Nephron (organoid): ENCODE data around the gene AGAP1.
A peak's percentile ranks its signal among the peaks of the same experiment; 100 is the strongest.

ENCODE experiments used
- H3K27ac Mint-ChIP-seq, 3 experiments: 2 replicates each; pipeline ENCODE4 v1.8.0; 2020; ENCODE audit warnings: mixed read lengths in 3 of 3, mild to moderate bottlenecking in 2 of 3, moderate library complexity in 1 of 3
- H3K27me3 Mint-ChIP-seq: 2 replicates; pipeline ENCODE4 v1.8.0; 2021; ENCODE audit warnings: low read depth, mild to moderate bottlenecking, moderate library complexity, mixed read lengths
- H3K36me3 Mint-ChIP-seq: 2 replicates; pipeline ENCODE4 v1.8.0; 2020; ENCODE audit warnings: low read depth, mixed read lengths
- H3K4me1 Mint-ChIP-seq: 2 replicates; pipeline ENCODE4 v1.8.0; 2020; ENCODE audit warnings: mixed read lengths
- H3K4me3 Mint-ChIP-seq, 3 experiments: 2 replicates each; pipeline ENCODE4 v1.8.0; 2020; ENCODE audit warnings: mild to moderate bottlenecking in 3 of 3, mixed read lengths in 3 of 3, moderate library complexity in 2 of 3
- H3K9me3 Mint-ChIP-seq: 2 replicates; pipeline ENCODE4 v1.8.0; 2020; ENCODE audit warnings: mixed read lengths
- TF ChIP-seq, protein P1 (sequence below), 3 experiments: fragments of 200-600 bp; sonication (generic); IDR thresholded peaks; one replicate each; pipeline ENCODE4 v1.5.0; 2021; ENCODE audit warnings: antibody characterized with exemption in 3 of 3; ENCODE audit not compliant: unreplicated experiment in 3 of 3

AGAP1 gene

DNA sequence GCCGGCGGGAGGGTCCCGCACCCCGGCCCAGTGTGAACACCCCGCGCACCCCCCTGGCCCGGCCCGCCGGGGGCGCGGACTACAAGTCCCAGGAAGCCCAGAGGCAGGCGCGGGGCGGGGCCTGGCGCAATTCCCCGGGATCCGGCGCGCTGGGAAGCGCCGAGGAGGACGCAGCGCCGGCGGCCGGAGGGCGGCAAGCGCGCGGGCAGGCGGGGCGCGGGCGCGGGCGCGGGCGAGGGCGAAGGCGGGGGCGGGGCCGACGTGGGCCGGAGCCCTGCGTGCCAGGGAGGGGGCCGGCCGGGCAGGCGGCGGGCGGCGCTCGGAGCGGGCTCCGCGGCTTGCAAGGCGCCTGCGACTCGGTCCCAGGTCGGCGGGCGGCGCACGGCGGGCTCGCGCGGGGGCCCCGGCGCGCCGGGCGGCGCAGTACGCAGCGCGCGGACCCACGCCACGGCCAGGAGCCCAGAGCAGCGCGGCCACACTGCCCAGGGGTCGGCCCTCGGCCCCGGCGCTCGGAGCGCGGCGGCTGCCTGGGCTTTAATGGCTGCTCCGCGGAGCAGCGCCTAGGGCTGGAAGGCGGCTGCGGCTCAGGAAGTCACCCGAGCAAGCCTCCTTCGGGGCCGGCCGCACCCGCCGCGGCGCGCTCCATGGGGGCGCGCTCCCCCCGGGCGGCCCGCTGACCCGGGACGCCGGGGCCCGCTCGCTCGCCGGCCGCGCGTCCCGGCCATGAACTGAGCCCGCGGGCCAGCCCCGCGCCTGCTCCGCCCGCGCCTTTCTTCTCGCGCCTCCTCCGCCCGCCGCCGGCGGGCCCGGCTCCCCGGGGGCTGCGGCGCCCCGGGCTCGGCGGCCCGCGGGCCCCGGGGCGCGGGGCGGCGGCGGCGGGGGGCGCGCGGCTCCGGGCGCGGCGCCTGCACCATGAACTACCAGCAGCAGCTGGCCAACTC lies at the start of gene AGAP1:
Gene AGAP1, plus strand, starts transcription at position 269 of the 941 bp plus-strand sequence.
- Mint-ChIP-seq H3K27ac (peak within 1 kb of the TSS in 2 of 3 experiments; percentile 71 to 88), H3K27me3 (peaks cover 23% of the 10 kb centered on the region), H3K36me3 (no peaks in the 10 kb centered on the region), H3K4me1 (peaks cover 26% of the 10 kb centered on the region), H3K9me3 (peaks cover 6% of the 10 kb centered on the region), H3K4me3 (peak within 1 kb of the TSS; percentile 92 to 99 (median 96))
- TF ChIP-seq, protein P1, sequence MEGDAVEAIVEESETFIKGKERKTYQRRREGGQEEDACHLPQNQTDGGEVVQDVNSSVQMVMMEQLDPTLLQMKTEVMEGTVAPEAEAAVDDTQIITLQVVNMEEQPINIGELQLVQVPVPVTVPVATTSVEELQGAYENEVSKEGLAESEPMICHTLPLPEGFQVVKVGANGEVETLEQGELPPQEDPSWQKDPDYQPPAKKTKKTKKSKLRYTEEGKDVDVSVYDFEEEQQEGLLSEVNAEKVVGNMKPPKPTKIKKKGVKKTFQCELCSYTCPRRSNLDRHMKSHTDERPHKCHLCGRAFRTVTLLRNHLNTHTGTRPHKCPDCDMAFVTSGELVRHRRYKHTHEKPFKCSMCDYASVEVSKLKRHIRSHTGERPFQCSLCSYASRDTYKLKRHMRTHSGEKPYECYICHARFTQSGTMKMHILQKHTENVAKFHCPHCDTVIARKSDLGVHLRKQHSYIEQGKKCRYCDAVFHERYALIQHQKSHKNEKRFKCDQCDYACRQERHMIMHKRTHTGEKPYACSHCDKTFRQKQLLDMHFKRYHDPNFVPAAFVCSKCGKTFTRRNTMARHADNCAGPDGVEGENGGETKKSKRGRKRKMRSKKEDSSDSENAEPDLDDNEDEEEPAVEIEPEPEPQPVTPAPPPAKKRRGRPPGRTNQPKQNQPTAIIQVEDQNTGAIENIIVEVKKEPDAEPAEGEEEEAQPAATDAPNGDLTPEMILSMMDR (IDR thresholded peaks at IDR 0.05; ENCODE audit: unreplicated experiment in 3 of 3), result no peak

DNA sequence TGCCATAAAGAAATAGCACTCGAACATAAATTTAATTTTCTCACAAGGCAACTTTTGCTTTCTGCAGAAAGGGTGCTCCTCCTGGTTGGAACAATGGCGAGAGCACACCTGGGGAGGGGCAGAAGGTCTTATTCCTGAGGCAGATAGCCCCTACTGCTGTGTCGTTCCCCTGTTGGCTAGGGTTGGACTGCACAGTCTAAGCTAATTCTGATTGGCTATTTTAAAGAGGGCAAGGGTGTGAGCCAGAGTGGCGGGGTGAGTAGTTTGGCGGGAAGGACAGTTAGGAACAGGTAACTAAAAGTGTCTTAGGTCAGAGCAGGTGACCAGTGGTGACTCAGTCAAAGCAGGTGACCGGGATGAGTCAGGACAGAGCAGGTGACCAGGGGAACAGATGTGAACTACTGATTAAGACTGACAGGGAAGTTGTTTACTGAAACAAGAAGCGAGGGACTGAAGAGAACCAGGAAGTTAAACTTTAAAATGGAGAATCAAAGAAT lies 49.7 kb upstream of the AGAP1 start:
- Mint-ChIP-seq H3K4me1 (no peaks in the 10 kb centered on the region), H3K9me3 (no peaks in the 10 kb centered on the region), H3K27ac (peak overlapping the region in 1 of 3 experiments; percentile 36), H3K36me3 (no peaks in the 10 kb centered on the region), H3K27me3 (peaks cover 8% of the 10 kb centered on the region), H3K4me3 (peak overlapping the region in 1 of 3 experiments; percentile 8)
- TF ChIP-seq, protein P1 (IDR thresholded peaks at IDR 0.05; ENCODE audit: unreplicated experiment in 3 of 3), result no peak

DNA sequence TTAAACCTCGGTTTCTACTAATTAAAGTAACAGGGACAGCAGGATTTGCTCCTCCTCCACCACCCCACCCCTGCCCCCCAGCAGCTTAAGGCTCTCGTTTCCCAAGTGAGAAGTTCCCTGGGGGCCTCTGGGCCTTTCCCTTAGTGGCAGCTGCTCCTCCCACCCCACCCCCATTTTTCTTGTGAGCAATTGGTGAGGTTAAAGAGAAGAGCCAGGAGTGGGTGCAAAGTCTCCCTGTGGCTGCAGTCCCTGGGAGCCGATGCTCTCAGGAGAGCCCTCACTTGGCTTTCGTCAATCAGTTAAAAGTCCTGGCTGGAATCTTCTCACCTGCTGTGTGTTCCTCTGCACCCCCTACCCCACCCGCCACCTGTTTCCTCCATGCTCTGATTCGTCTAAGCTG lies 48.7 kb upstream of the AGAP1 start:
- Mint-ChIP-seq H3K4me3 (no peak overlapping the region), H3K27ac (no peak overlapping the region), H3K4me1 (no peaks in the 10 kb centered on the region), H3K9me3 (no peaks in the 10 kb centered on the region), H3K27me3 (peaks cover 8% of the 10 kb centered on the region), H3K36me3 (no peaks in the 10 kb centered on the region)
- TF ChIP-seq, protein P1 (IDR thresholded peaks at IDR 0.05; ENCODE audit: unreplicated experiment in 3 of 3), result no peak

DNA sequence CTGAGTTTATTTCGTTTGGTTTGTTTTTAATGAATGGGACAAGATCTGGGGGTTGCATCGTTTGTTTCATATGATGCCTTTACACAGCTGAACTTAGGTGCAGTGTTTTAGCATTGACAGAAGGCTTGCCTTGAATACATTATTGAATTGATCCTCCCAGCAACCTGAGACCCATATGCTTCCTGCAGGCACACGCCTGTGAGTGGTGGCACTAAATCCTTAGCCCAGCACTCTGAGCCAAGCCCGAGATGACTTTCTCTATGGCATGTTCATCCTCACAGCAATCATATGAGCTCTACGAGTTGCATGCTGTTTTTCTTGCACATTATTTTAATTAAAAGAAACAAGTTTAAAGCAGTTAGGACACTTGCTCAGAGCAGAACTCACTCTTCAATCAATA lies 47.8 kb upstream of the AGAP1 start:
- H3K4me1 Mint-ChIP-seq, result no peaks in the 10 kb centered on the region
- TF ChIP-seq, protein P1 (IDR thresholded peaks at IDR 0.05; ENCODE audit: unreplicated experiment in 3 of 3), result no peak
- H3K9me3 Mint-ChIP-seq, result no peaks in the 10 kb centered on the region
- H3K27me3 Mint-ChIP-seq, result peaks cover 8% of the 10 kb centered on the region
- H3K4me3 Mint-ChIP-seq, result no peak overlapping the region
- no peaks in the 10 kb centered on the region for H3K36me3 Mint-ChIP-seq
- H3K27ac Mint-ChIP-seq, result no peak overlapping the region

DNA sequence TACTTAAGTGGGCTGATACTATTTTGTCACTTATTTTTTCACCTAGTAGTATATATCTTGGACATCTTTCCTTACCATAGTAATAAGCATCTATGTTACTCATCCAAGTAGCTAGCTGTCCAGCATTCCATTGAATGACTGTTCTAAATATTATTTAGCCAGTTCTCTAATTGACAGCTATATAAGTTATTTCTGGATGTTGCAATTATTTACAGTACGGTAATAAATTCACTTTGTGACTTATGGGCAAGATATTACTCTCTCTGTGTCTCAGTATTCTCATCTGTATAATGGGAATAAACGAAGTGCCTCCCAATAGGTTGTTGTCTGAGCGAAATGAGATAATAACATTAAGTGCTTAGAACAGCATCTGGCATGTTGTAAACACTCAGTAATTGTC lies 46.6 kb upstream of the AGAP1 start:
- Mint-ChIP-seq H3K27ac (no peak overlapping the region), H3K27me3 (peaks cover 10% of the 10 kb centered on the region), H3K4me1 (no peaks in the 10 kb centered on the region), H3K36me3 (no peaks in the 10 kb centered on the region), H3K4me3 (no peak overlapping the region), H3K9me3 (no peaks in the 10 kb centered on the region)
- TF ChIP-seq, protein P1 (IDR thresholded peaks at IDR 0.05; ENCODE audit: unreplicated experiment in 3 of 3), result no peak
